C4-2B (cell line): Measurements from ENCODE around the gene CENPP.

Source experiments
- CTCF ChIP-seq: fragments of 450-650 bp; conservative IDR thresholded peaks from 2 replicates; pipeline ENCODE4 v1.5.1; 2017; ENCODE audit warnings: mild to moderate bottlenecking
- ZFX ChIP-seq: fragments of 450-650 bp; IDR thresholded peaks from 2 replicates; pipeline ENCODE4 v1.6.1; 2017

GRCh38 chr9:92500725-92501124 is 175.0 kb downstream of the CENPP start:
- TF ChIP-seq CTCF (no peak), ZFX (no peak)
